ENCODE data around the gene RASSF4. TPM values are rescaled to one million over a fixed set of nuclear protein-coding genes. Genes with fewer than 3 reads are reported as not detected.

Gene RASSF4
- total RNA-seq, 1 experiment from 2014 or later: 2.8 TPM

Other genes starting within 250 kb of the RASSF4 start
- not detected for gene TMEM72, start 48.5 kb upstream of the RASSF4 start, total RNA-seq (2021; ENCODE audit: unreplicated experiment)
- gene DEPP1, start 19.0 kb downstream of the RASSF4 start, total RNA-seq (2021; ENCODE audit: unreplicated experiment): 3.8 TPM
- gene ZNF22, start 41.1 kb downstream of the RASSF4 start, total RNA-seq (2021; ENCODE audit: unreplicated experiment): 13.5 TPM